HG02981 (cell line): ENCODE measurements around the gene ABLIM1.

Experiments used
- ATAC-seq: cut with Tn5 transposase; IDR thresholded peaks from one replicate; pipeline ENCODE4 v1.9.1; 2021; ENCODE audit warnings: mild to moderate bottlenecking, moderate library complexity; ENCODE audit not compliant: unreplicated experiment

The ABLIM1 gene

GRCh38 chr10:114525368-114525949, 132.6 kb downstream of the ABLIM1 start:
- no peak for ATAC-seq

- ATAC-seq, result no peak
Measured at GRCh38 chr10:114523876-114524275, 134.2 kb downstream of the ABLIM1 start.

GRCh38 chr10:114521255-114521654, 136.8 kb downstream of the ABLIM1 start:
- ATAC-seq, result no peak

GRCh38 chr10:114520453-114520852, 137.6 kb downstream of the ABLIM1 start:
- ATAC-seq, result no peak

GRCh38 chr10:114519756-114520293, 138.2 kb downstream of the ABLIM1 start:
- ATAC-seq, result no peak

GRCh38 chr10:114519306-114519669, 138.8 kb downstream of the ABLIM1 start:
- no peak for ATAC-seq

- ATAC-seq, result no peak
Measured at GRCh38 chr10:114518401-114519305, 139.4 kb downstream of the ABLIM1 start.

- ATAC-seq, result no peak
Measured at GRCh38 chr10:114517368-114518250, 140.5 kb downstream of the ABLIM1 start.

GRCh38 chr10:114516356-114516755, 141.7 kb downstream of the ABLIM1 start:
- ATAC-seq, result no peak

- ATAC-seq, result no peak
Measured at GRCh38 chr10:114515298-114515914, 142.7 kb downstream of the ABLIM1 start.

- ATAC-seq, result no peak
Measured at GRCh38 chr10:114513381-114513792, 144.7 kb downstream of the ABLIM1 start.

GRCh38 chr10:114511881-114512280, 146.2 kb downstream of the ABLIM1 start:
- no peak for ATAC-seq

- no peak for ATAC-seq
Measured at GRCh38 chr10:114508376-114508775, 149.7 kb downstream of the ABLIM1 start.

- no peak for ATAC-seq
Measured at GRCh38 chr10:114507449-114507848, 150.6 kb downstream of the ABLIM1 start.

GRCh38 chr10:114506871-114507385, 151.1 kb downstream of the ABLIM1 start:
- no peak for ATAC-seq

GRCh38 chr10:114504769-114505579, 153.1 kb downstream of the ABLIM1 start:
- no peak for ATAC-seq

GRCh38 chr10:114502074-114502473, 156.0 kb downstream of the ABLIM1 start:
- ATAC-seq, result no peak

GRCh38 chr10:114501650-114502049, 156.4 kb downstream of the ABLIM1 start:
- no peak for ATAC-seq

GRCh38 chr10:114500643-114501042, 157.4 kb downstream of the ABLIM1 start:
- ATAC-seq, result no peak
